H1 (cell line): ENCODE measurements around the gene COQ8A.

ENCODE experiments used
- EP300 ChIP-seq, 2 experiments: IDR thresholded peaks; 1 replicate in 1 of 2; 2 replicates in 1 of 2; pipeline ENCODE4 v1.6.1; 2011 to 2012; ENCODE audit warnings: low read depth in 2 of 2, low read length in 2 of 2, mild to moderate bottlenecking in 2 of 2, borderline replicate concordance in 1 of 2, inconsistent platforms in 1 of 2, moderate library complexity in 1 of 2
- EZH2 ChIP-seq: fragments of 200-600 bp; sonication (generic); IDR thresholded peaks from 2 replicates; pipeline ENCODE4 v1.7.1; 2012; ENCODE audit warnings: low read depth, mild to moderate bottlenecking, moderate library complexity, low read length, inconsistent platforms; ENCODE audit not compliant: severe bottlenecking

DNA sequence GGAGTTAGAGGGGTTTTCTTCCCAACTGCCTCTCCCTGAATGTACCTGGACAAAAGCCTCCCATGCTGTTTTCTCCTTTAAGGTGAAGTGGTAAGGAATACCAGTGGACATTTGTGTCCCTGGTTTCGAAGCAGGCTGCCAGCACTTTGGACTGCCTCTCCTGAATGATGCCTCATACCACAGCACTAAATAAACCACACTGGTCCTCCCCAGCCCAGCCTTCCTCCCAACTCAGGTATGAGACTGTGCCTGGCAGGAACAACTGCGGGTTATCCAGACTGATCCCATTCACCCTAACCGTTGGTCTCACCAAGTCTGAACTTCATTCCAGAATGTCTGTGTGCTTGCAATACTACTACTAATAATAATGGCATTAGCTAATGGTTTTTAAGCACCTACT lies 9.3 kb downstream of the COQ8A start:
- TF ChIP-seq EP300 (IDR thresholded peaks at IDR 0.05; ENCODE audit: borderline replicate concordance in 1 of 2, low read depth in 2 of 2, low read length in 2 of 2) (no peak), EZH2 (no peak)
